GM21723 (cell line): Measurements from ENCODE around the gene TUBGCP2.
A peak's percentile ranks its signal among the peaks of the same experiment; 100 is the strongest.

ENCODE experiments used
- ATAC-seq: cut with Tn5 transposase; IDR thresholded peaks from one replicate; pipeline ENCODE4 v1.9.1; 2021; ENCODE audit warnings: mild to moderate bottlenecking, moderate library complexity; ENCODE audit not compliant: unreplicated experiment

The TUBGCP2 gene

GRCh38 chr10:133344236-133344635, 35.6 kb upstream of the TUBGCP2 start:
- ATAC-seq, result no peak

DNA sequence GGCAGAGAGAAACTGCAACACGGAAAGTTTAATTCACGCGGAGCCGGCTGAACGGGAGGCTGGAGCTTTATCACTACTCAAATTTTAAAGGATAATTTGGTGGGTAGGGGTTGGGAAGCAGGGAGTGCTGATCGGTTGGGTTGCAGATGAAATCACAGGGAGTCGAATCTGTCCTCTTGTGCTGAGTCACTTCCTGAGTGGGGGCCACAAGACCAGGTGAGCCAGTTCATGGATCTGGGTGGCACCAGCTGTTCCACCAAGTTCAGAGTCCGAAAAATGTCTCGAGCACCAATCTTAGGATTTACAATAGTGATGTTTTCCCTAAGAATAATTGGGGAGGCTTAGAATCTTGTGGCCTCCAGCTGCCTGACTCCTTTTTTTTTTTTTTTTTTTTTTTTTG, 34.9 kb upstream of the TUBGCP2 start:
- no peak for ATAC-seq

DNA sequence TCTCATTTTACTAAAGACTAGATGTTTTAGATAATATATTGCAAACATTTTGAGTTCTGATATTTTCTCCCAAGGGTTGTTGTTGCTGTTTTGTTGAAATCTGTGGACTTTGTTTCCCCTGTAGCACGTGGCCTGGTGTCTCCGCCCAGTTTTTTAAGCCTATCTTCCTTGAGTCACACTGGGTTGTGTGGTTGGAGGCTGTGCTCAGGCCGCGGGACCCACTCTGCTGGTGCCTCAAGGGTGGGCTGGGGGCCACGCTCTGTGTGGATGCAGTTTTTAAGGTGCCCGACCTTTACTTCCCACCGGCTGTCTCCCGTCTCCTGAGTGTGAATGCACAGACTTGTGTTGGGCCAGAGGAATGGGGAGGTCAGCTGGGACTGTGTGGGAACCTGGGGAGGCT, 34.3 kb upstream of the TUBGCP2 start:
- no peak for ATAC-seq

- no peak for ATAC-seq
Observed at GRCh38 chr10:133341983-133342382, 33.3 kb upstream of the TUBGCP2 start.

- no peak for ATAC-seq
Observed at GRCh38 chr10:133339708-133340380, 31.2 kb upstream of the TUBGCP2 start.

DNA sequence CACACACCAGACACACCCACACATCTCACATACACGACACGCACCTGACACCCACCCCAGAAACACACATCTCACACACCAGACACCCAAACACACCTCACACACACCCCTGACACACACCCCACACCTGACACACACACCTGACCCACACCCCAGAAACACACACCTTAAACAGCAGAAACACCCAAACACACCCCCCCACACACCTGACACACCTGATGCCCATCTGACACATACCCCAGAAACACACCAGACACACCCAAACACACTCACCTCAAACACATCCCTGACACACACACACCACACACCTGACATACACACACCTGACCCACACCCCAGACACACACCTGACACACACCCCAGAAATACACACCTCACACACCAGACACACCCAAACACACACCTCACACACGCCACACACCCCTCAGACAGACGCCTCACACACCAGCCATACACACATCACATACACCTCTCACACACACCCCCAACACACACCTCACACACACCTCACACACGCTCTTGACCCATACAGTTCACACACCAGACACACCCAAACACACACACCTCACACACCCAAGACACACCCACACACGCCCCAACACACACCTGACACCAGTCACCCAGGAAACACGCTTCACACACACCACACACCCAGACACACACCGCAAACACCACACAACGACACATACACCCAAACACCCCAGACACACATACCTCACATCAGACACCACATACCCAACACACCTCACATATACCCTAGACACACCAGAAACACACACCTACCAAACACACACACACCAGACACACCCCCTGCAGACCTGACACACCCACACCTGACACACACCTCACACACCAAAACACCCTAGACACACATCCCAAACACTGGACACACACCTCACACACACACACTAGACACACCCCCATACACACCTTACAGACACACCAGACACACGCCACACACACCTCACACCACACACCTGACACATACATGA, 29.7 kb upstream of the TUBGCP2 start:
- ATAC-seq, result no peak

- ATAC-seq, result no peak
Observed at GRCh38 chr10:133337370-133337725, 28.7 kb upstream of the TUBGCP2 start.

DNA sequence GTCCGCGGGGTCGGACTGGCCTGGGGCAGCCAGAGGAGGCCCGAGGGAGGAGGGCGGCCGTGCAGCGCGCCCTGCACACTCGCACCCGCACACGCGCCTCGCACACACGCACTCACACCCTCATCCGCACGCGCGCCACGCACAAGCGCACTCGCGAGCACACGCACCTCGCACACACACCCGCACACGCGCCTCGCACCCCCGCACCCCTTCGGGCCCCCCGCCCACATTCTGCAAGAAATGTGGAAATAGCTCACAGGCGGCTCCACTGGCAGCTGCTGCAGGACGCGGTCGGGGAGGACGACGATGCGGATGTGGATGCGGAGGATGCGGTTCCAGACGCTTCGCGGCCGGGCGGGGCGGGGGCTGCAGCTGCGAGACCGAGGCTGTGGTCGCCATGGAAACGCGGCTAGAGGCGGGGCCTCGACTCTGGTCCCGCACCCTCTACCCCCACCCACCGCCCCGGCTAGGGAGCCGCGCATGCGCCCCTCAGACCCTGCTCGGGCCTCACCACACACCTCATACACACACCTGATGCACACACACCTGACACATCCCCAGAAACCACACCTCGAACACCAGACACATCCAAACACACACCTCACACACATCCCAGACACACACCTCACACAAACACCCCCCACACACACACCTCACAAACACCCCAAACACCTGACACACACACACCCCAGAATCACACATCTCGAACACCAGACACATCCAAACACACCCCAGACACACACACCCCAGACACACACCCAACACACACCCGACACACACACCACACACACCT, 28.1 kb upstream of the TUBGCP2 start, which contains the start of gene CALY:
TSS of gene CALY (minus strand) at position 320 of the 793 bp plus-strand sequence. CDS start 7,907 bp downstream, outside the sequence.
- ATAC-seq, result no peak

DNA sequence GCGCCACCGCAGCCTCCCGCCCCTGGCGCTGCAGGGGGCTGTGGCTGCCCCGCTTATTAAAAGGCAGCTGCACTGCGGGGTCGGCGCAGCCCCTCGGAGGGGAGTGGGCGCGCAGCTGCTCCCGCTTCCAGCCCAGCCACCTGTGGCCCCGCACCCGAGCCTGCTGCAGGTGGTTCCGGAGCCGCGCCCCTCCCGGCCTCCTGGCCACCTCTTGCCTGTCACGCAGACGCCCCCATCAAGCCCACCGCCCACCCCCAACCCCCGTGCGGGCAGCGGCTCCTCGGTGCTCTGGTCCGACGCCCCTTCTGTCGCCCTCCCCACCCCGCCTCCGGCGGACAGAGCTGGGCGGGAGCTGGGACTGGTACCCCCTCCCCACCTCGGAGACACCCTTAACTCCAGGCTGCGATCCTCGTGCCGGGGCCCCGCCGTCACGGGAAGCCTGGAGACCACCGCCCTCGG, 27.5 kb upstream of the TUBGCP2 start:
- ATAC-seq, result no peak

GRCh38 chr10:133335246-133336117, 26.8 kb upstream of the TUBGCP2 start:
- ATAC-seq, result peak; percentile 55

DNA sequence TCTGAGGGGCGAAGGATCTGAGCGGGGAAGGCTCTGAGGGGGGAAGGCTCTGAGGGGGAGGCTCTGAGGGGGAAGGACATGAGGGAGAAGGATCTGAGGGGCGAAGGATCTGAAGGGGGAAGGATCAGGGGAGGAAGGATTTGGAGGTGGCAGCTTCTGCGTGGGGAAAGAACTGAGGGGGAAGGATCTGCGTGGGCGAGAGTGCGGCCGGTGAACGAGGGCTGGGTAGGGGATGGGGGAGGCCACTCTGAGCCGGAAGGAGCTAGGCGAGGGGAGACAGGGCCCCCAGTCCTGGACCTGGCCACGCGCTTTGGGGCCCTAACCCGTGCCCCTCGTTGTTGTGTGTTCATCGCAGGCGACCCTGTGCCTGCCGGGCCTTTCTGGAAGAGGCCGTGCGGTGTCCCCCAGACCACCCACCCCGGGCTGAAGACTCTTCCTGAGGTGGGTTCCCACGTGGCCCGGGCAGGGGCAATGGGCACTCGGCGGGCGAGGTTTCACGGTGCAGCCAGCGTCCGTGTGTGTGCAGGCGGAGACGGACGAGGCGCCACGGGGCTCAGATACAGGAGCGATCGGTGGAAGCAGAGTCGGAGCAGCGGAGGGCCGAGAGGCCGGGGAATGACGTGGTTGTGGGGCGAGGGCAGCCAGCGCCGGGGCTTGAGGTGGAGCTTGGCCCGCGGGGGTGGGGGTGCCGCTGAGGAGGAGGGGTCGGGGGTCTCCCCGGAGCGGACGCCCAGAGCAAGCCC, 26.0 kb upstream of the TUBGCP2 start:
- peak; percentile 48 for ATAC-seq

DNA sequence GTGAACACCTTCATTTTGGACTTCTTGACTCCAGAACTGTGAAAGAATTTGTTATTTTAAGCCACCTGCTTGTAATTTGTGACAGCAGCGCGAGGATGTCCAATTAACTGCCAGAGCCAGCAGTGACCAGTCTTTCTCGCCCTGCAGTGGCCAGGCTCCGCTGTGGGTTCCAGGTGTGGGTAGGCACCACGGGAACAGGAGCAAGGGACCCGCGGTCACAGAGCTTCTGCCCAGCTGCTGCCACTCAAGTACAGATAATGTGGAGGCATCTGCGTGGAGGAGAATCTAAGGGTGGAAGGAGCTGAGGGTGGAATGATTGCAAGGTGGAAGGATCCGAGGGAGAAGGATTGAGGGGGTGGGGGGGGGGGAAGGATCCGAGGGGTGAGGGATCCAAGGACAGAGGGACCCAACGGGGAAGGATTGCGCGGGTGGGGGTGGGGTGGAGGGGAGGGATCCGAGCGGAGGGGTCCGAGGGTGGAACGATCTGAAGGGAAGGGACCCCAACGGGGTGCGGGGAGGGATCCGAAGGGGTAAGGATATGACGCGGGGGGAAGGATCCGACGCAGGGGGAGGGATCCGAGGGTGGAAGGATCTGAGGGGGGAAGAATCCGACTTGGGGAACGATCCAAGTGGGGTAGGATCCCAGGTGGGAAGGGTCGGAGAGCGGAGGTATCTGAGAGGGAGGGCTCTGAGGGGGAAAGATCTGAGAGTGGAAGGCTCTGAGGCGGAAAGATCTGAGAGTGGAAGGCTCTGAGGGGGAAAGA, 24.4 kb upstream of the TUBGCP2 start:
- ATAC-seq, result no peak

DNA sequence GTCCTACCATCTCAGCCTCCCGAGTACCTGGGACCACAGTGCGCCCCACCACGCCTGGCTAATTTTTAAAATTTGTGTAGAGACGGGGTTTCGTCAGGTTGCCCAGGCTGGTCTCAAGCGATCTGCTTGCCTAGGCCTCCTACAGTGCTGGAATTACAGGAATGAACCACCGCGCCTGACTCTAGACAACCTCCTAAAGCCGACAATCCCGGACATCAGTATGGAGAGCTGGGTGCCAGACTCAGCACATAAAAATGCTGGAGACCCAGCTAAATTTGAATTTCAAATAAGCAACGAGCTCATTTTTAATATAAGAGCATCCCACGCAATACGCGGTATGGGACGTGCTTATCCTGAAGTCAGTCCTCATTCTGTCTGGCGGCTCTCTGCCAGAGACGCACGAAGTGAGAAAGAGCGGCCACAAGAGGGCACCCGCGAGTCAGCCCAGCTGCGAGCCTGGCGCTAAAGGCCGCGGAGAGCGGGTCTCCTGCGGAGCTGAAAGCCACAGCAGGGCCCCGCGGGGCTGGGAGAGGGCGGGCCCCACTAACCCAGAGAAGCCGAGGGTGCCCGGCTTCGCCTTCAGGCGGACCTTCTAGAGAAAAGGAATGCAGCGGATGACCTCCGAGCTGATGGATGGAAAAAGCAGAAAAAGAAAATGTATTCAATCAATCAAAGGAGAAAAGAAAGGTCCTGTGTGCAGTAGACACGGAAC, 21.0 kb upstream of the TUBGCP2 start:
- peak; percentile 91 for ATAC-seq

DNA sequence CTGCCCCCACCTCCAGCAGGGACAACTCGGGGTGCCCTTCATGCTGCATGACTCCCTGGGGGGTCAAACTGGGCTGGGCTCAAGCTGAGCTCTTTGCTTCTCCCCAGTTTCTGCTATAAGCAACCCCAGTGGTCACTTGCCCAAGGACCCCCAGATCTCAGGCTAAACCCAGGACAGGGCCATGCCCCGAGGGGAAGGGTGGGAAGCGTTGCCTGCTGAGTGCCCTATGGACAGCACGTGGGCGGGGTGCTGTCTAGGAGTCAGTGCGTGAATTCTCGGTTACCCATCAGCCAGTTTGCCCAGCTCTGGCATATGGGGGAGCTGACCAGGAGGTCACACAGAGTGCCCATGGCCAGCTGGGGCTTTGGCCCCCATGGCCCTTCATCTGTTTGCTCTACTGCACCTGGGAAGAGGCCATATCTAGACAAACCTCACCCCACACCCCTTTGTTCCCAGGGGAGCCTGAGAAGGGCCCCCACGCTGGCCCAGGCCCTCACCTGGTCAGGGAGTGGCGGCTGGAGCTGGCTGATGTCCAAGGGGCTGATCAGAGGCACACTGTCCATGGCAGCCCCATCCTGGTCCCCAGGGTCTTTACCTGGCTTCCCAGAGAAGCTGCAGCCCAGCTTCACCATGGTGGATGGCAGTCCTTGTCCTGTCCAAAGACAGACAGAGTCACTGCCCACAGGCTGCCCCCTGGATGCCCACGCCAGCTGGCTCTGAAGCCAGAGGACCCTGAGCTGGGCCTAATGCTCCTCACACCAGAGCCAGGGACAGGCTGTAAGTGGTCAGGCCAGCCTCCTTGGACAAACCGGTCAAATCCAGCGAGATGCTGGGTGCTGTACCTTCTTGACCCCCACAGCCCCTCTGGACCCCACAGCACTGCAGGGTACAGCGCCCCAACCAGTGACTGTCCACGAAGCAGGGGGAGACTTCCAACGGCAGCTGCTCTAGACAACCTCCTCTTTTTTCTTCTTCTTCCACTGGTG, 20.0 kb upstream of the TUBGCP2 start:
- ATAC-seq, result no peak

GRCh38 chr10:133327651-133328357, 19.1 kb upstream of the TUBGCP2 start:
- ATAC-seq, result no peak
